MM.1S (cell line): ENCODE results near the gene RHBDL1.

ENCODE experiments used
- DNase-seq: peaks from one replicate; pipeline ENCODE4 v3.0.0-alpha.2; 2015
- H2AFZ ChIP-seq: fragments of 300-600 bp; sonication (generic); 2 replicates; pipeline ENCODE4 v1.6.0; 2016; ENCODE audit warnings: antibody characterized with exemption, low read length
- H3F3A ChIP-seq: fragments of 300-600 bp; sonication (generic); 2 replicates; pipeline ENCODE4 v1.6.1; 2016; ENCODE audit warnings: mild to moderate bottlenecking, antibody characterized with exemption, low read length, moderate library complexity, mixed read lengths; ENCODE audit not compliant: insufficient read depth
- H3K27ac ChIP-seq: fragments of 300-600 bp; sonication (generic); 2 replicates; pipeline ENCODE4 v1.5.1; 2016; ENCODE audit warnings: mild to moderate bottlenecking, low read length
- H3K27me3 ChIP-seq: fragments of 300-600 bp; sonication (generic); replicated peaks from 2 replicates; pipeline ENCODE4 v1.6.0; 2016; ENCODE audit warnings: low read length; ENCODE audit not compliant: insufficient read depth
- H3K36me3 ChIP-seq: fragments of 300-600 bp; sonication (generic); replicated peaks from 2 replicates; pipeline ENCODE4 v1.6.1; 2016; ENCODE audit warnings: mild to moderate bottlenecking, low read length, mixed read lengths; ENCODE audit not compliant: insufficient read depth
- H3K4me1 ChIP-seq: fragments of 300-600 bp; sonication (generic); 2 replicates; pipeline ENCODE4 v1.6.1; 2016; ENCODE audit warnings: low read length, mixed read lengths
- H3K4me2 ChIP-seq: fragments of 300-600 bp; sonication (generic); 2 replicates; pipeline ENCODE4 v1.6.0; 2016; ENCODE audit warnings: low read depth, low read length
- H3K4me3 ChIP-seq: fragments of 300-600 bp; sonication (generic); 2 replicates; pipeline ENCODE4 v1.5.1; 2016; ENCODE audit warnings: low read length, mixed read lengths
- H3K79me2 ChIP-seq: fragments of 300-600 bp; sonication (generic); 2 replicates; pipeline ENCODE4 v1.6.1; 2016; ENCODE audit warnings: mixed run types, low read length, mixed read lengths
- H3K9ac ChIP-seq: fragments of 300-600 bp; sonication (generic); 2 replicates; pipeline ENCODE4 v1.6.1; 2016; ENCODE audit warnings: low read length, mixed read lengths
- H3K9me2 ChIP-seq: fragments of 300-600 bp; sonication (generic); replicated peaks from 2 replicates; pipeline ENCODE4 v1.6.1; 2016; ENCODE audit warnings: mild to moderate bottlenecking, low read length, mixed read lengths; ENCODE audit not compliant: insufficient read depth
- H3K9me3 ChIP-seq: fragments of 300-600 bp; sonication (generic); replicated peaks from 2 replicates; pipeline ENCODE4 v1.6.1; 2016; ENCODE audit warnings: mild to moderate bottlenecking, low read length, mixed read lengths; ENCODE audit not compliant: insufficient read depth
- H4K20me1 ChIP-seq: fragments of 300-600 bp; sonication (generic); 2 replicates; pipeline ENCODE4 v1.6.1; 2016; ENCODE audit warnings: mild to moderate bottlenecking, low read length, moderate library complexity, mixed read lengths; ENCODE audit not compliant: insufficient read depth
- CTCF ChIP-seq: fragments of 300-600 bp; sonication (generic); IDR thresholded peaks from 2 replicates; pipeline ENCODE4 v1.5.1; 2016; ENCODE audit warnings: antibody characterized with exemption, low read length, mixed read lengths
- EZH2 ChIP-seq: fragments of 300-600 bp; sonication (generic); optimal IDR thresholded peaks from 2 replicates; pipeline ENCODE3; 2017; ENCODE audit warnings: low read depth, mild to moderate bottlenecking, antibody characterized with exemption, low read length, mixed read lengths
- EZH2phosphoT487 ChIP-seq: fragments of 300-600 bp; sonication (generic); IDR thresholded peaks from 2 replicates; pipeline ENCODE4 v1.6.1; 2018; ENCODE audit warnings: antibody characterized with exemption, low read length

Gene RHBDL1

GRCh38 chr16:678858-679813, 3.7 kb downstream of the RHBDL1 start:
- Histone ChIP-seq H4K20me1 (no peaks in the 10 kb centered on the region), H3F3A (0 out of 2 replicates have a peak, but pooled peaks cover 4% of the 10 kb centered on the region), H3K79me2 (peaks cover 32% of the 10 kb centered on the region), H3K4me1 (peaks cover 8% of the 10 kb centered on the region; the same call in 1 of the 2 replicates), H2AFZ (peak overlapping the region; percentile 58; the same call in 1 of the 2 replicates), H3K9me2 (no peaks in the 10 kb centered on the region), H3K9ac (no peak overlapping the region), H3K4me3 (no peak overlapping the region), H3K9me3 (no peaks in the 10 kb centered on the region), H3K36me3 (no peaks in the 10 kb centered on the region), H3K27me3 (no peaks in the 10 kb centered on the region), H3K4me2 (peak overlapping the region; percentile 59; the same call in 1 of the 2 replicates), H3K27ac (no peak overlapping the region)
- no peak for TF ChIP-seq CTCF
- no peak for TF ChIP-seq EZH2
- no peak for TF ChIP-seq EZH2phosphoT487
- no peak for DNase-seq

GRCh38 chr16:679814-680624, 4.5 kb downstream of the RHBDL1 start, which contains the start of gene STUB1:
TSS of gene STUB1 (plus strand) at chr16:680410. CDS start at chr16:680526, 116 bp downstream.
- Histone ChIP-seq H3K9me2 (no peaks in the 10 kb centered on the region), H2AFZ (peak within 1 kb of the TSS; percentile 86), H3K79me2 (peaks cover 32% of the 10 kb centered on the region), H3K4me1 (peaks cover 8% of the 10 kb centered on the region; the same call in 1 of the 2 replicates), H3K9me3 (no peaks in the 10 kb centered on the region), H4K20me1 (no peaks in the 10 kb centered on the region), H3K4me3 (peak within 1 kb of the TSS; percentile 84), H3K27ac (peak within 1 kb of the TSS; percentile 71; the same call in 1 of the 2 replicates), H3K9ac (peak within 1 kb of the TSS; percentile 72), H3K36me3 (no peaks in the 10 kb centered on the region), H3K4me2 (peak within 1 kb of the TSS; percentile 93), H3K27me3 (no peaks in the 10 kb centered on the region), H3F3A (0 out of 2 replicates have a peak, but pooled peaks cover 4% of the 10 kb centered on the region)
- peak; percentile 81 for DNase-seq
- TF ChIP-seq EZH2: no peak
- TF ChIP-seq CTCF: no peak
- TF ChIP-seq EZH2phosphoT487: no peak

GRCh38 chr16:680625-680945, 5.1 kb downstream of the RHBDL1 start:
- H2AFZ ChIP-seq: no peak overlapping the region
- no peaks in the 10 kb centered on the region for H3K9me3 ChIP-seq
- no peaks in the 10 kb centered on the region for H3K27me3 ChIP-seq
- peak overlapping the region; percentile 69 for H3K9ac ChIP-seq
- H3K27ac ChIP-seq: no peak overlapping the region; the same call in 1 of the 2 replicates
- DNase-seq: no peak
- TF ChIP-seq EZH2phosphoT487: no peak
- TF ChIP-seq CTCF: no peak
- no peak for TF ChIP-seq EZH2
- H3K4me3 ChIP-seq: peak overlapping the region; percentile 84
- H3K4me2 ChIP-seq: peak overlapping the region; percentile 93
- H3K4me1 ChIP-seq: peaks cover 8% of the 10 kb centered on the region; the same call in 1 of the 2 replicates
- 0 out of 2 replicates have a peak, but pooled peaks cover 4% of the 10 kb centered on the region for H3F3A ChIP-seq
- H3K79me2 ChIP-seq: peaks cover 32% of the 10 kb centered on the region
- no peaks in the 10 kb centered on the region for H3K9me2 ChIP-seq
- no peaks in the 10 kb centered on the region for H4K20me1 ChIP-seq
- H3K36me3 ChIP-seq: no peaks in the 10 kb centered on the region
